ENCODE data around the gene TRDN. TPM values are rescaled to one million over a fixed set of nuclear protein-coding genes. Genes with fewer than 3 reads are reported as not detected.

TRDN gene
- total RNA-seq, 1 experiment from 2014 or later: 39.8 TPM

GRCh38 chr6:123619156-123619555 lies 17.6 kb downstream of the TRDN start (continued):
- no peak for TF ChIP-seq JUN (CRISPR knock-in tag; IDR thresholded peaks at IDR 0.05)
- TF ChIP-seq TCF7 (CRISPR knock-in tag; IDR thresholded peaks at IDR 0.05; ENCODE audit: low read depth): no peak
- TF ChIP-seq TEAD4 (CRISPR knock-in tag; IDR thresholded peaks at IDR 0.05): no peak
- TF ChIP-seq ARID4B (CRISPR knock-in tag; IDR thresholded peaks at IDR 0.05; ENCODE audit: borderline replicate concordance): no peak
- TF ChIP-seq ZNF317 (CRISPR knock-in tag; IDR thresholded peaks at IDR 0.05; ENCODE audit: borderline replicate concordance, low read depth): no peak
- TF ChIP-seq FOXP1 (CRISPR knock-in tag; IDR thresholded peaks at IDR 0.05; ENCODE audit: borderline replicate concordance): no peak
- no peak for TF ChIP-seq GABPB1 (CRISPR knock-in tag; IDR thresholded peaks at IDR 0.05)
- TF ChIP-seq ZSCAN18 (CRISPR knock-in tag; IDR thresholded peaks at IDR 0.05): no peak

GRCh38 chr6:123616942-123617341 lies 19.8 kb downstream of the TRDN start:
- Mint-ChIP-seq H3K9me3 (no peaks in the 10 kb centered on the region), H3K4me1 (peaks cover 8% of the 10 kb centered on the region), H3K36me3 (no peaks in the 10 kb centered on the region), H3K27me3 (ENCODE audit: low read depth) (no peaks in the 10 kb centered on the region), H3K27ac (no peak overlapping the region), H3K4me3 (no peak overlapping the region)
- ChIA-PET CTCF (no interaction called here), POLR2A (no interaction called here)
- TF ChIP-seq CREM (CRISPR knock-in tag; IDR thresholded peaks at IDR 0.05): no peak
- TF ChIP-seq JAZF1 (CRISPR knock-in tag; IDR thresholded peaks at IDR 0.05): no peak
- TF ChIP-seq NFE2L1 (CRISPR knock-in tag; IDR thresholded peaks at IDR 0.05): no peak
- no peak for TF ChIP-seq JUN (CRISPR knock-in tag; IDR thresholded peaks at IDR 0.05)
- TF ChIP-seq NR3C1 (CRISPR knock-in tag; conservative IDR thresholded peaks at IDR 0.05; ENCODE audit: low read depth): no peak
- no peak for TF ChIP-seq ATF3 (CRISPR knock-in tag; conservative IDR thresholded peaks at IDR 0.05)
- TF ChIP-seq GRHL2 (CRISPR knock-in tag; IDR thresholded peaks at IDR 0.05; ENCODE audit: insufficient replicate concordance, severe bottlenecking): no peak
- TF ChIP-seq TEAD4 (CRISPR knock-in tag; IDR thresholded peaks at IDR 0.05): no peak
- TF ChIP-seq ZNF281 (CRISPR knock-in tag; IDR thresholded peaks at IDR 0.05): no peak
- no peak for ATAC-seq
- DNase-seq (ENCODE audit: low spot score): no peak

GRCh38 chr6:123616016-123616415 lies 20.7 kb downstream of the TRDN start:
- CTCF ChIA-PET: no interaction called here
- no peaks in the 10 kb centered on the region for H3K27me3 Mint-ChIP-seq (ENCODE audit: low read depth)
- POLR2A ChIA-PET: no interaction called here
- H3K9me3 Mint-ChIP-seq: no peaks in the 10 kb centered on the region
- H3K27ac Mint-ChIP-seq: no peak overlapping the region
- DNase-seq (ENCODE audit: low spot score) (no peak), ATAC-seq (no peak)
- H3K4me3 Mint-ChIP-seq: no peak overlapping the region
- no peaks in the 10 kb centered on the region for H3K36me3 Mint-ChIP-seq
- H3K4me1 Mint-ChIP-seq: peaks cover 8% of the 10 kb centered on the region
- TF ChIP-seq ZNF263 (CRISPR knock-in tag; IDR thresholded peaks at IDR 0.05; ENCODE audit: low read depth): no peak
- TF ChIP-seq ATF6 (CRISPR knock-in tag; IDR thresholded peaks at IDR 0.05): no peak
- no peak for TF ChIP-seq ATF3 (CRISPR knock-in tag; conservative IDR thresholded peaks at IDR 0.05)
- no peak for TF ChIP-seq ERG (CRISPR knock-in tag; IDR thresholded peaks at IDR 0.05)
- TF ChIP-seq NFATC4 (CRISPR knock-in tag; IDR thresholded peaks at IDR 0.05): no peak
- no peak for TF ChIP-seq E2F5 (CRISPR knock-in tag; IDR thresholded peaks at IDR 0.05)
- TF ChIP-seq SOX15 (CRISPR knock-in tag; IDR thresholded peaks at IDR 0.05): no peak
